ENCODE measurements around the gene RANBP6.

Gene RANBP6

DNA sequence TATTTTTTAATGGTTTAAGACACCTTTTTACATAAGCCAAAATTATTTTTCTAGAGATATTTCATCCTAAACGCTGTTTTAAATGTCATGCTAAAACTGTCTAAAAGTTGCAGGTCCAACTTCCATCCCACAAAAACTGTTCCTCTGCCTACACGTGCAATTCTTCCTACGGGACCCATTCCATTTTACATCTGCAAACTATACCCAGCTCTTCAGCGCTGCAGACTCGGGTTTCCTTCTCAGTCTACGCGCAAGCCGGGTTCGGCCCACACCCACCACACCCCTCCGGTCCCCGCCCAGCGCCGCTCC lies 8.7 kb downstream of the RANBP6 start:
- no peak for DNase-seq

DNA sequence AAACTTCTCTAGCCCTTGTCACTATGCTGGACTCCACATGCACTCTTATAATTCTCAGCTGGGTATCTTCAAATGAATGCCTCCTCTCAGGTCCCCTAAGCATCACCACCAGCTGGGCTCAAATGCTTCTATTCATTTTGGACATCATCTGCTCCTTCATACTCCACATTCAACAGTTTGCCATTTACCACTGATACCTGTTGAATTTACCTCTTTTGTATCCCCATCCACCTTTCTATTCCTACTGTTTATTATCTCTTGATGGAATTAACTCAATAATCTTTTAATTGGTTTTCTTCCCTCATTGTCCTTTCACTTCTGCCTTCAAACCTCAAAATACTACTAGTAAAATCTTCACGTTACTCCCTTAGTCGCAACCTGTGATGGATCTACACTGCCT lies 14.5 kb downstream of the RANBP6 start:
- no peak for DNase-seq

DNA sequence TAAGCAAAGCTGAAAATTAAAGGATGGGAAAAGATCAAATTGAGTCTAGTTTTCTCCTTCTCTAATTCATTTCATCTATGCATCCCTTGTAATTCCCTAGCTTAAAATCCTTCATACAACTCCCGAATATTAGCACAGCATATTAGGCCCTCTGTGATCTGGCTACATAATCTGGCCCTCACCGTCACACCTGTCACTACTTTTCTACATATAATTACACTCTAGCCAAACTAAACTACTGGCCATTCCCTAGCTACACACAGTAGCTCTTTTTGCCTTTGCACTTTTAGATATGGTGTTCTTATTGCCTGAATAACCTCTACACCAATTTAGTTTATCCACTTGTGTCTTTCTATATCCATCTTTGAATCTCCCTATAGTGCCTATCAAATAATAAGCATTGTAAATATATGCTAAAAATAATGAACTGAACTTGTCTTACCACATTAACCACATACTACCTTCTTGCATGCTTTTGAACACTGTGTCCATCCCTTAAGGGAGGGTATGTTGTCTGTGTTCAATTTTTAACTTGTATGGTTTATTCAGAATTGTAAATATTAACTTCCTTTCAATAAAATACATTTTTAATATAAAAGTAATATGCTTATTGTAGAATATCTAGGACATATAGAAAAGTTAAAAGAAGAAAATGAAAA lies 15.9 kb downstream of the RANBP6 start:
- DNase-seq: no peak

DNA sequence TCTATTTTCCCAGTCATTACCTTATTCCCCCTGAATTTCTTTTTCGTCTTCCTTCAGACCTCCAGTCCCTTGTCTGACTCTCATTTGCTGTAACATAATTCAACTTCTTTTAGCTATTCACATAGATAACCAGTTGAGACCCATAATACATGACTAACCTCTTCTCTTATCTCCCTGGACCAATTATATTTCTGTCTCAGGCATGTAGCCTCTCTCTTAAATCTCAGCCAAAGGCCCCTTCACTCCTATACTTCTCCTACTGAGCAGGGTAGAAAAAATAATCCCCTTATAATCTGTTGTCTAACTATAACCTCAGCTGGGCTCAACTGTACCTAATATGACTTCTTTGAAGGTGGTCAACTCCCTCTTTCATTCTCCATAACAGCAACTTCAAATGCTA lies 20.9 kb downstream of the RANBP6 start:
- no peak for DNase-seq

DNA sequence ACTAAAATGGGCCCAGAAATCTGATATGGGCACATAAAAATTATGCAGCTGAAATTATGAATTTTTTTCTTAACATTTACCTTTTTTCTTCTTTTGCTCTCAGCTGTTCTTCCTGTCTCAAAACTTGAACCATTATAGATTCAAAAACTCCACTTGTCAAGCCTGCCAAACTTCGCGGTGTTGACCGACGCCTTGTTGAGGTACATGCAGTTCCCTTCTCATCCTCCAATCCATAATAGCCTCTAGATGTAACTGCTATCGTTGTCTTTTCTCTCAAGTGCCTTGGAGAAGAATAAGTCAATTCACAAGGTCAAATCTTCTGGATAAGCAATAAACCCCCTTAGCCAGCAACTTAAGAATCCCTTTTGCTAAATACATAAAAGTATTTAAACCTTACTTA lies 27.2 kb downstream of the RANBP6 start:
- DNase-seq: no peak

DNA sequence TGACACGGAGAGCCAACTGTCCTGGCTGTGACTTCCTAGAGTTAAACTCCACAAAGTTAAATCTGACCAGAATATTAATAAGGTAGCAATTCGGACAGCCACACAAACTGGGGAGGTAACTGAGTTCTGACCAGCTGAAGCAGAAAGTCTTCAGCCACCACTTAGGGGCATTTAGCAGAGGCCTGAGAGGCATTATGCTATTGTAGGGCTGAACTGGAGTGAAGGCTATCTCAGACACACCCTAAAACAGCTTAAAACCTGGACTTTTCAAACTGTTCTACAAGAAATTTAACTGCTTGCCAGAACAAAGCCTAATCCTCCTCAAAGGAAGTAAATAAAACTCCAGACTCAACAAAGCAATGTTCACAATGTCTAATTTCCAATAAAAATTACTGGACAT lies 32.4 kb downstream of the RANBP6 start:
- no peak for DNase-seq

DNA sequence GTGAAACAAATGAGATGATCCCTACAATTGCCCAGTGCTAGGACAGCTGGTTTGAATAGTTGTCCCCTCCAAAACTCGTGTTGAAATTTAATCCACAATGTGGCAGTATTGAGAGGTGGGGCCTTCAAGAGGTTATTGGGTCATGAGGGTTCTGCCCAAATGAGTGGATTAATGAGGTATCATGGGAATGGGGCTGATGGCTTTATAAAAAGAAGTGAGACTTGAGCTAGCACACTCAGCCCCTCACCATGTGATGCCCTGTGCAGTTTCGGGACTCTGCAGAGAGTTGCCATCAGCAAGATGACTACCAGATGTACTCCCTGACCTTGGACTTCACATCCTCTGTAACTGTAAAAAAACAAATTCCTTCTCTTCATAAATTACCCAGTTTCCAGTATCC lies 33.1 kb downstream of the RANBP6 start:
- no peak for DNase-seq

DNA sequence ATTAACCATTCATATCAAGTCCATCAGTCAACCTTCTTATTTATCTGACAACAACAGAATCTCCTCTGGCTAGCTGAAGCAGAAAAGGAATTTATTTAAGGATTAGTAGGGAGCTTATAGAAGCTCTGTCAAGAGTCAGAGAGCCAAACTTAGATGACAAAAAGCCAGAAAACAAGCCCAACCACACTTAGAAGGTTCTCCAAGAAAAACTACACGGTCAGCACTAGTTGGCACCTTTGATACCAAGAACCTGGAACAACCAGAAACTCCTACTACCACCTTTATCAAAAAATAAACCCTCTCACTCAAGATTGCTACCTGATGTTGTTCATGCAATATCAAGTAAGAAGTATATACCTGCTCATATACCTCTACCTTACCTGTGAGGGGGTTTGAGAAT lies 36.9 kb downstream of the RANBP6 start:
- no peak for DNase-seq

DNA sequence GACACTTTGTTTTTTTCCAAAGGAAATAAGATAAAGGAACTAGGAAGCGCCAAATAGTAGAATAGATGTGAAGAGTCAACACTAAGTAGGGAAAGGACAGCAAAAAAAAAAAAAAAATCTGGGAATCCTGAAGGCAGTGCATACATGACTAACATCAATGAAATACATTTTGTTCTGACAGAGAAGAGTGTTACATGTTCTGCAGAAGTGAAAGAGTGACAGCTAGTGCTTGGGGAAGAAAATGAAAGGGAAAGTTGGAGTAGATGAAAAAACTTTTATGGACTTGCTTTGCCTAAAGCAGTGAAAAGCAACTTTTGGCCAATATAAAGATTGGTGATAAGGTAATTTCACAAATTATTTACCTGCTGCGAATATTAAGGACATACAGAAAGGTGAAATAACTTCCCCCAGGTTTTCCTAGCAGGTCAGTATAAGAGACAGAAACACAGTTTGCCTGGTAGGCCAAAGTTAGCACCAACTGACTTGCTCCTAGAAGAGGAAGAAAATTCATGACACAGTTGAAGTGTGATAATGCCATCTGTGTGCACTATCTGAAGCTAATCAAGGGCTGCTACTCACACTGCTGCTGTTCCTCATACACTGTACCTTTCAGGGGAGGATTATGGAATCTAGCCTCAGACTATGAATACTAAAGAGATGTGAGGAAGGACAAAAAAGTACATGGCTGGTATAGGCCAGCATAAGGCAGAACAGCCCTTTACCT lies 38.6 kb downstream of the RANBP6 start:
- DNase-seq: no peak

DNA sequence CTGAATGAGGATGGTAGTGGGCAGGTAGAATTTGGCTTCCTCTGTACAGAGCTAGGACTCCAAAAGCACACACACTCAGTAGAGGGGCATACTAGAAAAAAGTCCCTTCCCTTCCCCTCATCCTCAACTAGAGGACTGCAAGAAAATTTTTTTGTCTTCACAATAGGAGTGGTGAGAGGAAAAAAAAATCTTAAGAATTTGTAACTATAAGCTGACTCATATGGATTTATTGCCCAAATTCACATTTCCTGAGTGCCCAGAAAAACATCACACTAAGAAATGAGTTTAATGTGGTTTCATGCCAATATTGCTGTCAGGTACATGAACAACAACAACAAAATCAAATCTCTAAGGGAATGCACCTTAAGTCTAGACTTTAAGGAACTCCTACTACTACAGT lies 43.7 kb downstream of the RANBP6 start:
- DNase-seq: no peak

Data from activated effector memory CD4-positive, alpha-beta T cell treated with anti-CD3 and anti-CD28 coated beads, Interleukin-2, amount 50 U/mL, for 16 hours (primary cell).